A673 (cell line): ENCODE measurements around the gene TECTA. TPM values are rescaled to one million over a fixed set of nuclear protein-coding genes. Genes with fewer than 3 reads are reported as not detected.

Experiments
- BruUV-seq: library from RNA; stranded (reverse); fragments of 400-500 nt; replicated peaks from 2 replicates; lab custom pipeline; 2021; lab: Mats Ljungman, UMichigan
- CTCF ChIA-PET: fragments of 300-600 bp; sonication (Branson Sonifier 250); formaldehyde crosslinking; loops from one replicate; lab custom pipeline; 2022; ENCODE audit warnings: antibody characterized with exemption; lab: Charles Lee
- POLR2A ChIA-PET: fragments of 300-600 bp; sonication (Branson Sonifier 250); formaldehyde crosslinking; loops from one replicate; lab custom pipeline; 2022; ENCODE audit warnings: antibody characterized with exemption; ENCODE audit not compliant: low non-redundant PET; lab: Charles Lee
- DNase-seq: peaks from one replicate; pipeline ENCODE4 v3.0.0-alpha.2; 2015; ENCODE audit warnings: low spot score
- H3K27ac ChIP-seq: fragments of 200-600 bp; sonication (generic); 2 replicates; pipeline ENCODE4 v1.5.1; 2016; ENCODE audit warnings: mixed run types, low read depth, mild to moderate bottlenecking, mixed read lengths, antibody characterized with exemption, low read length; ENCODE audit not compliant: poor library complexity, severe bottlenecking
- H3K27me3 ChIP-seq: fragments of 200-600 bp; sonication (generic); replicated peaks from 2 replicates; pipeline ENCODE4 v1.6.1; 2017; ENCODE audit warnings: mixed run types, low read depth, mild to moderate bottlenecking, mixed read lengths, antibody characterized with exemption, low read length; ENCODE audit not compliant: insufficient read depth, poor library complexity
- H3K36me3 ChIP-seq: fragments of 200-600 bp; sonication (generic); 2 replicates; pipeline ENCODE4 v1.6.1; 2016; ENCODE audit warnings: mixed run types, mild to moderate bottlenecking, mixed read lengths, antibody characterized with exemption, low read length; ENCODE audit not compliant: insufficient read depth, poor library complexity, severe bottlenecking
- H3K4me1 ChIP-seq: fragments of 200-600 bp; sonication (generic); 2 replicates; pipeline ENCODE4 v1.6.1; 2017; ENCODE audit warnings: mixed run types, mild to moderate bottlenecking, mixed read lengths, antibody characterized with exemption, low read length; ENCODE audit not compliant: insufficient read depth, poor library complexity, severe bottlenecking
- H3K4me3 ChIP-seq: fragments of 200-600 bp; sonication (generic); 2 replicates; pipeline ENCODE4 v1.5.1; 2016; ENCODE audit warnings: low read depth, mixed run types, mild to moderate bottlenecking, mixed read lengths, low read length; ENCODE audit not compliant: poor library complexity, severe bottlenecking
- H3K9me3 ChIP-seq: fragments of 200-600 bp; sonication (generic); 2 replicates; pipeline ENCODE4 v1.6.1; 2016; ENCODE audit warnings: mixed run types, low read depth, mild to moderate bottlenecking, mixed read lengths, antibody characterized with exemption, low read length; ENCODE audit not compliant: poor library complexity, severe bottlenecking
- CTCF ChIP-seq: fragments of 300-800, 200-600 bp; sonication (generic); conservative IDR thresholded peaks from 2 replicates; pipeline ENCODE4 v1.5.1; 2017; ENCODE audit warnings: low read depth, mild to moderate bottlenecking, antibody characterized with exemption, low read length, moderate library complexity, mixed read lengths
- EZH2 ChIP-seq: fragments of 200-600 bp; sonication (generic); IDR thresholded peaks from 2 replicates; pipeline ENCODE4 v1.6.1; 2017; ENCODE audit warnings: borderline replicate concordance, low read depth, mild to moderate bottlenecking, mixed read lengths, antibody characterized with exemption, low read length; ENCODE audit not compliant: poor library complexity, severe bottlenecking
- intact Hi-C: fragments of 100-400 bp; cut with micrococcal nuclease; formaldehyde crosslinking; loops from one replicate; pipeline ENCODE4 v1.10.0; 2022; ENCODE audit not compliant: unreplicated experiment
- total RNA-seq: library from RNA; stranded (reverse); gene quantifications from 2 replicates; pipeline ENCODE4 v1.2.3, GENCODE V29; 2021

TECTA gene
- total RNA-seq, 1 experiment from 2014 or later = 0.19 TPM

DNA sequence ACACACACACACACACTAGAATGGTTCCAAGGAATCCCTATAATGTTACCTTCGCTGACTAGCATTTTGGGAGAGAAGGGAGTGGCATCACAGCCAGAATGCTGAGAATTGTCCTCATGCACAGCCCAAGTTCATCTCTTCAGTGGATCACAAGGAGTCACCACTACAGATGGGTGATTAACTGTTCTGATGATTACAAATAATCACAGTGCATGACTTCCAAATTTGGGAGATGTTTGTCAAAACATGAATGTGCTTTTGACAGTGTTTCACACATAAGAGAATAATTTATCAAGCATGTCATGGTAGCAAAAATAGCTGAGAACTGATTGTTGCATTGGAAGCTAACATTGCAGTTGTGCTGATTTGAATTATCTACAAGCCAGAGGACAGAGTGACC is 110.6 kb downstream of the TECTA start:
- Histone ChIP-seq H3K36me3 (no peaks in the 10 kb centered on the region), H3K9me3 (no peaks in the 10 kb centered on the region), H3K4me3 (no peak overlapping the region), H3K4me1 (no peaks in the 10 kb centered on the region), H3K27ac (no peak overlapping the region), H3K27me3 (peaks cover 18% of the 10 kb centered on the region)
- POLR2A ChIA-PET = no interaction called here
- CTCF ChIA-PET = no interaction called here
- no TSS peak for BruUV-seq
- intact Hi-C loops = no loop called here
- TF ChIP-seq EZH2 = no peak
- no peak for TF ChIP-seq CTCF
- no peak for DNase-seq

- Histone ChIP-seq H3K4me3 (no peak overlapping the region), H3K4me1 (no peaks in the 10 kb centered on the region), H3K9me3 (no peaks in the 10 kb centered on the region), H3K27ac (no peak overlapping the region), H3K36me3 (no peaks in the 10 kb centered on the region), H3K27me3 (peaks cover 7% of the 10 kb centered on the region)
- TF ChIP-seq EZH2 (no peak), CTCF (no peak)
- ChIA-PET POLR2A (no interaction called here), CTCF (no interaction called here)
- no peak for DNase-seq
- no TSS peak for BruUV-seq
- intact Hi-C loops = no loop called here
Observed at GRCh38 chr11:121212536-121213361, 111.7 kb downstream of the TECTA start.

DNA sequence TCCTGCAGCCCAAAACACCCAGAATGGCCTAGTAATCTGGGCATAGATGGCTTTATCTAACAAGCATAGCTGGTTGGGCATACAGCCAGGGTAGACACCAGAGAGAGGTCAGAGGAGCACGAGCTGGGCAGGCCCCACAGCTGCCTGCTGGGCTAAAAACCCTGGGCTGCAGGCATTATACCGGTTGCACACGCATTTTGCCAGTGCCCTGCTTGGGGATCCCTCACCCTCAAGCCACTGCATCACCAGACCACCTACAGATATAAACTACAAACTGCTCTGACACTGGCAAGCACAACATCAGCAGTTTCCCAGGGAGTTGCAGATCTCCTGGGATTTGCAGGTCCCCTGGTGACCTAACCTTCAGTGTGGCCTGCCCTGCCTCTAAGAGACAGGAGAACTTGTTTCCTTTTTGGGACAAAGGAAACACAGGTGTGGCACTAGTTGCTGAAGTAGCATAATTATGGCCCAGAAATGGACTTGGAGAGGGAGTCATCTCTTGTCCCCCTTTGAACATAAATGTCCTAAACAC is 112.4 kb downstream of the TECTA start:
- no peak overlapping the region for H3K27ac ChIP-seq
- BruUV-seq = no TSS peak
- peaks cover 5% of the 10 kb centered on the region for H3K27me3 ChIP-seq
- no peak for DNase-seq
- no peak overlapping the region for H3K4me3 ChIP-seq
- H3K36me3 ChIP-seq = no peaks in the 10 kb centered on the region
- ChIA-PET POLR2A (no interaction called here), CTCF (no interaction called here)
- intact Hi-C loops = no loop called here
- TF ChIP-seq EZH2 = no peak
- no peak for TF ChIP-seq CTCF
- no peaks in the 10 kb centered on the region for H3K9me3 ChIP-seq
- H3K4me1 ChIP-seq = no peaks in the 10 kb centered on the region
